ENCODE results near the gene LRRC19. TPM values are rescaled to one million over a fixed set of nuclear protein-coding genes. Genes with fewer than 3 reads are reported as not detected.

Gene LRRC19
- total RNA-seq, 2 experiments from 2014 or later = not detected

DNA sequence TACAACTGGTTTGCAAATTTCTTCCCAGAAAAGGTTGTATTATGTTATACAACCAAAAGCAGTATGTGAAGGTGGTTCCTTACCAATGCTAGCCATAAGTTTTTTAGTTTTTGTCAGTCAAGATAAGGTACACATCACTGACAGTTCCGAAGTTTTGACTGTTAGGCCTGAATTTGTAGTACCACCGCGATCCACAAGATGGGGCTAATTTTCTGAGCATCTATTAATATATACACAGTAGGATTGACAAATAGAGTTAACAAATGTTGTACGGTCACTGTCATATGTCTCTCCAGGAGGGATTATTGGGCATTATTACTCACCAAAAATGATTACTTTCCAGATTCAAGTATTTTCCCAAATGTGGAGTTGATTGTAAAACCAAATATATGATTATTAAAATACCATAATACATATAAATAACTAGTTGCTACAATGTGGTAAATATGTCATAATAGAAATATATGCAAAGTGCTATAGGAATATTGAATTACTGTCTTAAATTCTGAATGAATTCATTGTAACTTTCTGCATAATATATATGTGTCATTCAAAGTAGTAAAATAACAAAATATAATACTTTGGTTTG lies 28.4 kb upstream of the LRRC19 start:
- POLR2A ChIA-PET = no interaction called here
- H3K4me3 Mint-ChIP-seq = no peak overlapping the region
- intact Hi-C loops (cut with DNase I, micrococcal nuclease) = no loop called here
- Histone ChIP-seq H3K36me3 (ENCODE audit: insufficient read depth, low read length) (no peaks in the 10 kb centered on the region), H3K4me1 (ENCODE audit: insufficient read depth, low read length) (no peaks in the 10 kb centered on the region), H3K27ac (ENCODE audit: low read depth in 1 of 2, low read length in 2 of 2) (no peak overlapping the region), H3K4me3 (ENCODE audit: low read length) (no peak overlapping the region), H3K9me3 (ENCODE audit: control insufficient read depth in 1 of 2, insufficient read depth in 1 of 2, low read length in 2 of 2) (no peaks in the 10 kb centered on the region), H3K27me3 (ENCODE audit: control insufficient read depth in 1 of 2, insufficient read depth in 2 of 2, low read length in 2 of 2) (no peaks in the 10 kb centered on the region)
- ATAC-seq (ENCODE audit: poor library complexity) (peak; percentile 48), DNase-seq (peak in 12 of 14 experiments; percentile 16 to 54 (median 31))
- no peak overlapping the region for H3K27ac Mint-ChIP-seq
- H3K36me3 Mint-ChIP-seq (ENCODE audit: low read depth) = peaks cover 23% of the 10 kb centered on the region
- no peaks in the 10 kb centered on the region for H3K4me1 Mint-ChIP-seq (ENCODE audit: low read depth)
- no peaks in the 10 kb centered on the region for H3K9me3 Mint-ChIP-seq
- CTCF ChIA-PET = no interaction called here
- H3K27me3 Mint-ChIP-seq = no peaks in the 10 kb centered on the region
- TF ChIP-seq, protein P1, sequence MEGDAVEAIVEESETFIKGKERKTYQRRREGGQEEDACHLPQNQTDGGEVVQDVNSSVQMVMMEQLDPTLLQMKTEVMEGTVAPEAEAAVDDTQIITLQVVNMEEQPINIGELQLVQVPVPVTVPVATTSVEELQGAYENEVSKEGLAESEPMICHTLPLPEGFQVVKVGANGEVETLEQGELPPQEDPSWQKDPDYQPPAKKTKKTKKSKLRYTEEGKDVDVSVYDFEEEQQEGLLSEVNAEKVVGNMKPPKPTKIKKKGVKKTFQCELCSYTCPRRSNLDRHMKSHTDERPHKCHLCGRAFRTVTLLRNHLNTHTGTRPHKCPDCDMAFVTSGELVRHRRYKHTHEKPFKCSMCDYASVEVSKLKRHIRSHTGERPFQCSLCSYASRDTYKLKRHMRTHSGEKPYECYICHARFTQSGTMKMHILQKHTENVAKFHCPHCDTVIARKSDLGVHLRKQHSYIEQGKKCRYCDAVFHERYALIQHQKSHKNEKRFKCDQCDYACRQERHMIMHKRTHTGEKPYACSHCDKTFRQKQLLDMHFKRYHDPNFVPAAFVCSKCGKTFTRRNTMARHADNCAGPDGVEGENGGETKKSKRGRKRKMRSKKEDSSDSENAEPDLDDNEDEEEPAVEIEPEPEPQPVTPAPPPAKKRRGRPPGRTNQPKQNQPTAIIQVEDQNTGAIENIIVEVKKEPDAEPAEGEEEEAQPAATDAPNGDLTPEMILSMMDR (IDR thresholded peaks at IDR 0.05) = peak; percentile 77

DNA sequence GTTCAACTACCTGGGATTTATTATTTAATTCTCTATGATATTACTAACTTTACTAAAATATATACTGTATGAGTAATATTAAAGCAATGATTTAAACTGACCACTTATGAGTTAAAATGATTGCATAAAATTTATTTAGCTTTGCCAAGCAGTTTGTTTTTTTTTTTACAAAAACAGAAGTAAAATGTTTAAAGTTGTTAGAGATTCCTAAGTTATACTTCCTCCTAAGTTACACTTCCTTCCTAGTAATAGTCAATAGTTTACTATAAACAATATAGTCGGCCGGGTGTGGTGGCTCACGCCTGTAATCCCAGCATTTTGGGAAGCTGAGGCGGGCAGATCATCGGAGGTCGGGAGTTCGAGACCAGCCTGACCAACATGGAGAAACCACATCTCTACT lies 23.7 kb upstream of the LRRC19 start:
- ATAC-seq (ENCODE audit: poor library complexity) = no peak
- Mint-ChIP-seq H3K4me1 (ENCODE audit: low read depth) (no peaks in the 10 kb centered on the region), H3K9me3 (peaks cover 6% of the 10 kb centered on the region), H3K27me3 (no peaks in the 10 kb centered on the region), H3K4me3 (no peak overlapping the region), H3K27ac (no peak overlapping the region), H3K36me3 (ENCODE audit: low read depth) (peaks cover 26% of the 10 kb centered on the region)
- TF ChIP-seq, protein P1 (IDR thresholded peaks at IDR 0.05) = no peak
- ChIA-PET CTCF (no interaction called here), POLR2A (no interaction called here)
- intact Hi-C loops (cut with DNase I, micrococcal nuclease) = no loop called here
- H3K4me1 ChIP-seq (ENCODE audit: insufficient read depth, low read length) = no peaks in the 10 kb centered on the region
- peaks cover 4% of the 10 kb centered on the region for H3K36me3 ChIP-seq (ENCODE audit: insufficient read depth, low read length)
- H3K27ac ChIP-seq (ENCODE audit: low read depth in 1 of 2, low read length in 2 of 2) = no peak overlapping the region
- H3K4me3 ChIP-seq (ENCODE audit: low read length) = no peak overlapping the region
- H3K9me3 ChIP-seq (ENCODE audit: control insufficient read depth in 1 of 2, insufficient read depth in 1 of 2, low read length in 2 of 2) = no peaks in the 10 kb centered on the region
- no peak for DNase-seq
- H3K27me3 ChIP-seq (ENCODE audit: control insufficient read depth in 1 of 2, insufficient read depth in 2 of 2, low read length in 2 of 2) = no peaks in the 10 kb centered on the region

DNA sequence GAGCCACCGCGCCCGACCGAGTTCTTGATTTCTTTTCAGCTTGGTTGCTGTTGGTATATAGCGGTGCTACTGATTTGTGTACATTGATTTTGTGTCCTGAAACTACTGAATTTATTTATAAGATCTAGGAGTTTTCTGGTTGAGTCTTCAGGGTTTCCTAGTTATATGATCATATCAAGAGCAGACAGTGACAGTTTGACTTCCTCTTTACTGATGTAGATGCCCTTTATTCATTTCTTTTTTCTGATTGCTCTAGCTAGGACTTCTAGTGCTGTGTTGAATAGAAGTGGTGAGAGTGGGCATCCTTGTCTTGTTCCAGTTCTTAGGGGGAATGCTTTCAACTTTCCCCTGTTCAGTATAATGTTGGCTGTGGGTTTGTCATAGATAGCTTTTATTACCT lies 17.4 kb upstream of the LRRC19 start:
- TF ChIP-seq, protein P1 (IDR thresholded peaks at IDR 0.05) = no peak
- Histone ChIP-seq H3K4me1 (ENCODE audit: insufficient read depth, low read length) (no peaks in the 10 kb centered on the region), H3K9me3 (ENCODE audit: control insufficient read depth in 1 of 2, insufficient read depth in 1 of 2, low read length in 2 of 2) (no peaks in the 10 kb centered on the region), H3K27ac (ENCODE audit: low read depth in 1 of 2, low read length in 2 of 2) (no peak overlapping the region), H3K36me3 (ENCODE audit: insufficient read depth, low read length) (peaks cover 14% of the 10 kb centered on the region), H3K4me3 (ENCODE audit: low read length) (no peak overlapping the region), H3K27me3 (ENCODE audit: control insufficient read depth in 1 of 2, insufficient read depth in 2 of 2, low read length in 2 of 2) (no peaks in the 10 kb centered on the region)
- POLR2A ChIA-PET = no interaction called here
- ATAC-seq (ENCODE audit: poor library complexity) (no peak), DNase-seq (no peak)
- no peaks in the 10 kb centered on the region for H3K27me3 Mint-ChIP-seq
- intact Hi-C loops (cut with DNase I, micrococcal nuclease) = no loop called here
- H3K4me1 Mint-ChIP-seq (ENCODE audit: low read depth) = no peaks in the 10 kb centered on the region
- H3K27ac Mint-ChIP-seq = no peak overlapping the region
- H3K9me3 Mint-ChIP-seq = peaks cover 6% of the 10 kb centered on the region
- H3K4me3 Mint-ChIP-seq = no peak overlapping the region
- CTCF ChIA-PET = interaction anchor here (0.9 kb wide), 1 partner anchor 9 kb away, joined by 3 read pairs; no protein-coding TSS in a partner anchor
- peaks cover 63% of the 10 kb centered on the region for H3K36me3 Mint-ChIP-seq (ENCODE audit: low read depth)

Data from CD4-positive, alpha-beta T cell (primary cell).